ENCODE data around the gene HOXC10.

The HOXC10 gene

DNA sequence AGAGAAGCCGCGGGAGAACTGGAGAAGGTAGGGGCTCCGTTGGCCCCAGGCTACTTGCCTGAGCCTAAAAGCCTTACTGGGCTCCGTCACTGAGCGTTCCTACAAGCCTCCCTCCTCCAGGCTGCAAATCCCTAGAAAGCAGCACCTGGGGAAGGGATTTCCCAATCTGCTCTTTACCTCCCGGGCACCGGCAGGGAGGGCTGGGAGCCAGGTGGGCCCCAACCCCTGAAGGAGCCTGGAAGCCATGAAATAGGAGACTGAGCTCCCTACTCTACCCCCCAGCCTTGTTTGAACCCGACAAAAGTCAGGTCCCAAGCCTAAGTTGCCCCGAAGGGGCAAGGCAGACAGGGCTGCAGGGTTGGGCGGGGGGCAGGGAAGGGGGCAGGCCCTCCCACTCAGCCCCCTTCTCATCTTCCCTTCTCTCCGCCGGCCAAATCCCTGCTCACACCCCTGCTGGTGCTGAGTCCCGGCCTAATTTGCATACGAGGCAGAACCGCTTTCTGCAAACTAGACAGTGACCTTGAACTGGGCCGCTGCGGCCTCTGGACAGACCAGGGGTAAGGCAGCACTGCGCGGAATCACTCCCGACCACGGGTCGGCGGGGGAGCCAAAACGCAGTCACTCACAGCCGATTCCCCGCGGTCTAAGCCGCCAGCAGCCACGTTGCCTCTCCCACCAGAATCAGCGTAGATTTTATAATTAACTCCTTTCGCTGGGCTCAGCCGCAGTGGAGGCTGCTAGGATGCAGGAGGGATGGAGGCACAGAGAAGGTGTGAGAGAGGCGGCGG lies 34.0 kb upstream of the HOXC10 start:
- DNase-seq (ENCODE audit: low spot score) = no peak

DNA sequence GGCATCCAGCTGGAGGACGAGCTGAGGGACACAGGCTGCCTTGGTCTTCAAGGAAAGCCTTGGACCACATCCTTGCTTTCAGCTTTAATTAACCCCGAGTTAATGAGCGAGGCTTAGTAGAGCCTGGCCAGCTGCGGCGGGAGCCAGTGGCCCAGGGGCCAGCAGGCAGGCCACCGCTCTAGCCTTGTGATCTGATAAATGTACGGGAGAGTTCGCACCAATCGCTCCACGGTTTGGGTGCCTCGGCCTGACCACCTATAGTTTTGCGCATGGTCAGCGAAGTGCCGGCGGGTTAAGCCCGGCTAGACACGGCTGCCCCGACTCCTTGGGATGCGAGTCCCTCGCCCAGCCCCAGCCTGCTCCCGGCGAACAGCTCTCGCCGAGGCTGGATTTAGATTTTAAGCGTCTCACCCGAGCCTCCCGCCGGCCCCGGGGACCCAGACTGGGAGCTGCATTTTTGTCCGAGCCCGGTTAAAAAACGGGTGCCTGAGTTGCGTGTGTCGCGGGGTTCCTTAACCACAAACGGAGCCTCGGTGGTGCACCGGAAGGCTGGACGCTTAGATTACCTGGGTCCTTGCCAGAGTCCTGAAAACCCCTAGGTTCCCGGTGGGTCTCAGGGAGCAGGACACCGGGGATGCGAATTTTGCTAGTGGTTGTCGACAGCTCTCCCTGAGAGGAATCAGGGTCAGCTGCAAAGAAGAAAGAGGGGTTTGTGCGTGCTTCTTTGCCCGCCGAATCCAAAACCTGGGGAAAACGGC lies 33.2 kb upstream of the HOXC10 start:
- no peak for DNase-seq (ENCODE audit: low spot score)

DNA sequence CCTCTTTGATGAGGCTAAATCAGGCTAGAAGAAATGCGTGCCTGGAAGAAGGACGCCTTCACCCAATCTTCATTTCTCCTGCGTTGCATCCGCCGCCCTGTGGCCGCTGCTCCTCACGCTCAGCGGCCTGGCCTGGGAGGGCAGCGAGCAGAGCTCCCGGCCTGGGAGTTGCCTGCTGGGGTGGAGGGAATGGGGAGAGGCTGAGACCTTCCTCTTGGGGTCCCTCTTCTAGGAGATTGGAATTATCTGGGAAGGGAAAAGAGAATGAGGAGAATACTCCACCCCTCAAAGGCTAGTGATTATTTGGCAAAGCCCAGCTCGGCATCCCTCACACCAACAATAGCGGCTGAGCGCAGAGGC lies 32.6 kb upstream of the HOXC10 start:
- no peak for DNase-seq (ENCODE audit: low spot score)

DNA sequence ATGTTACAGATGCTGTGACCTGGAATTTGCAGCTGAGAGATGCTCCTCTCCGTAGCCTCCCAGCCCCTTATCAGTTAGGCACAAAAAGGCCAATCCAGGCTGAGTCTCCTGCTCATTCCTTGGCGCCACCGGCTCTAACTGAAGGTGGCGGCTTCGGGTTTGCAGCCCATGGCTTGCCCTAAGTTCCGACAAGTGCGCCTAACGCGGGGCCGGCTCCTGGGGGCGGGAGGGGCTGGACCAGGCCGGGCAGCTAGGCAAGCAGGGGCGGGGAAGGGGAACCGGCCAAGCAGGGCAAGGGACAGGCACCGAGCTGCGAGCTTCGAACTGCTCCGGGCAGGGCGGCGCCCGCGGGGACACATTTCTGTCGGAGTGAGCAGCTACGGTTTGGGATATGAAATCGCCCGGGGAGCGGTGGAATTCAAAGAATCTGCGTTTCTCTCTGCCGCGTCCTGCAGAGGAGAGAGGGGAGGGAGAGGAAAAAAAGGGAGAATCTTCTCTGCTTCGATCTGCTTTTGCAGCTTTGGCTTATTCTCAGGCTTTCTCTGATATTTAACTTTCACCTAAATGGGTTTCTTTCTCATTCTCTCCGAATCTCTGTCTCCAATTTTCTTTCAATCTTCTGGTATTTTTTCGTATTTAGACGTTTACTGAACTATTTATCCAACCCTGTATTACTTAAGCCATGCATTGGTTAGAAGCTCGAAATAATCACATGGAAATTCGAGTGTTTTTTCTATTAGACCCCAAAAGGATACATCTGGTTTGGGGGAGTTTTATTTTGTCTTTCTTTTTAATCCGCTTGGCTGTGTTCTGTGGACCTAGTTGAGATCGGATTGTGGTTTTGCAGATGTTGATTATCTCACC lies 31.8 kb upstream of the HOXC10 start:
- DNase-seq (ENCODE audit: low spot score) = no peak

DNA sequence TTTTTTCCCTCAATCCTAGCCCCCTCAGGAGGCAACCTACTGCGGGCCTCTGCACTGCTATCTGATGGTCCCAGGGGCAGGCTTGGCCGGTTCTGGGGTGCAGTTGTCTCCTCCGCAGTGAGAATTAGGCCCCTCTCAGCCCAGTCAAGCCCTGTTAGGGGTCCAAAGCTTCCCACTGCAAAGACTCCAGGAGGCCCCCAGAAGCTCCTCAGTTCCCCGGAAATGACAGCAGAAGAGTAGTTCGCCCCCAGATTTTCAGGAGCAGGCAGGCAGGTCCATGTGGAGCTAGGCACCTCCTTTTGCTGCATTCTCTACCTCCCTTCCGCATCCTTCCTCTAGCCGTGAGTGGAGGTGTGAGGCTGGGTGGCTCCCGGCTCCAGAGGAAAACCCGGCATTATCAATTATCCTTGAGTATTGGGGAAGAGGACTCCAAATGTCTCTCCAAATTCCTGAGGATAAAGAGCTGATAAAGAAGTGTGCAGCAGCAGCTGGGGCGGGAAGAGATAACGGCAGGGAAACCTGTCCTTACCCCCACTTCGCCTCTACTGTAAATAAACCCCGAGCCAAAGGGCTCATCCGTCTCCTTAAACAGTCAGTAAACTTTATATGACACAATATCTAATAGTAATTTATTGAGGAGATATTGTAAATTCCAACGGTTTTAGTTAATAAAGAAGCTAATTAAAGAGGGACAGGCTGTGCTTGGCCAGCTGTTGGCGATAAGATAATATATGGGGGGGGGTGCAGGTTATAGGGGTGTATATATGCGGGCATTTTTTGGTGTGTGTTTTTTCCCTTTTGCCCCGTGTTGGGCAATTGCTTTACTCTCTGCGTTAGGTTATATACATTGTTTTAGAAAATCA lies 30.9 kb upstream of the HOXC10 start:
- DNase-seq (ENCODE audit: low spot score) = no peak

DNA sequence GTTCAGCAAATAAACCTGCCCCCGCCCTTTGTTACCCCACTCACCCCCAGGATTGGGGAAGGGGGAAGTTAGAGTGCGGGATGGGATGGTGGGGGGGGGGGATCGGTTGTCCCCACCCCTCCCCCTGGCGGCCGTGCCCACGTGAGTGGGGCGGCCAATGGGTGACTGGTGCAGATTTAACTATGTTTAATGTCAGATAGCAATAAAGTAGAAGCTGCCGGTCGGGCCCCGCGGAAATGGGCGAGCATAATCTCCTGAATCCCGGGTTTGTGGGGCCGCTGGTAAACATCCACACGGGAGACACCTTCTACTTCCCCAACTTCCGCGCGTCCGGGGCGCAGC lies 30.3 kb upstream of the HOXC10 start, which contains the start of gene HOXC12:
Gene HOXC12, plus strand, starts transcription at position 210 of the 342 bp plus-strand sequence. Its CDS starts 27 bp downstream, at position 237.
- DNase-seq (ENCODE audit: low spot score) = no peak

DNA sequence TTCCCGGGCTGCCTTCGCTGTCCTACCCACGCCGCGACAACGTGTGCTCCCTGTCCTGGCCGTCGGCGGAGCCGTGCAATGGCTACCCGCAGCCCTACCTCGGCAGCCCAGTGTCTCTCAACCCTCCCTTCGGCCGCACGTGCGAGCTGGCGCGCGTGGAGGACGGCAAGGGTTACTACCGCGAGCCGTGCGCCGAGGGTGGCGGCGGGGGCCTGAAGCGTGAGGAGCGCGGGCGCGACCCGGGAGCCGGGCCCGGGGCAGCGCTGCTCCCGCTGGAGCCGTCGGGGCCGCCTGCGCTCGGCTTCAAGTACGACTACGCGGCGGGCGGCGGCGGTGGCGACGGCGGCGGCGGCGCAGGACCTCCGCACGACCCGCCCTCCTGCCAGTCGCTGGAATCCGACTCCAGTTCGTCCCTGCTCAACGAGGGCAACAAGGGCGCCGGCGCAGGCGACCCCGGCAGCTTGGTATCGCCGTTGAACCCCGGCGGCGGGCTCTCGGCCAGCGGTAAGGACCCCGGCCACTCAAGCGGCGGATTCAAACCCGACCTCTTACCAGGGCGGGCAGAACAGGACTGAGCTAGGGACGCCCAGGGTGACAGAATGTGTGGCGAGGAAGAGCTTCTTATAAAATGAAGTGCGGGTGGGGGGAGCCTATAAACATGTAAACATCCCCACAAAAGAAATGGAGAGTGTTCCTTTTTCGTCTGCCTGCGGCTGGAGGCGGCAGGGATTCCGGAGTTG lies 29.7 kb upstream of the HOXC10 start:
- no peak for DNase-seq (ENCODE audit: low spot score)

DNA sequence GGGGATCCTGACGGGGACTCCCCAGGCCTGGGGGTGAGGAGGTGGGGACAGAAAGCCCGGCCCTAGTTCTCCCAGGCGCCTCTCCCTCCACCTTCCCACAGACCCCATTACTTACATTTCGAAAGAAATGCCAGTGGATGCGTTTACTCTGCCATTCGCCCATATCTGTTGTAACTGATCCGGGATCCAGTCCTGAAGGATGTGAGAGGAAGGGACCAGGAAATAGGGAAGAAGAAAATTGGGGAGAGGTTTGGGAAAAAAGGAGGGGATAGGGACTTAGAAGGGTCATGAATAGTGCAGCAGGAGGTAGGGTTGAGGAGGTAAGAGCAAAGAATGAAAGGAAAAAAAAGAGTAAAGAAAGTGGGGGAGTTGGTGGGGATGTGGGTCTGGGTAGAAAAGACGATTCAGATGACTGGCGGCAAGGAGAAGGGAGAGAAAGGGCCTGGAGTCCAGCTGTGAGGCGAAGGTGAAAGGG lies 29.1 kb upstream of the HOXC10 start:
- no peak for DNase-seq (ENCODE audit: low spot score)

DNA sequence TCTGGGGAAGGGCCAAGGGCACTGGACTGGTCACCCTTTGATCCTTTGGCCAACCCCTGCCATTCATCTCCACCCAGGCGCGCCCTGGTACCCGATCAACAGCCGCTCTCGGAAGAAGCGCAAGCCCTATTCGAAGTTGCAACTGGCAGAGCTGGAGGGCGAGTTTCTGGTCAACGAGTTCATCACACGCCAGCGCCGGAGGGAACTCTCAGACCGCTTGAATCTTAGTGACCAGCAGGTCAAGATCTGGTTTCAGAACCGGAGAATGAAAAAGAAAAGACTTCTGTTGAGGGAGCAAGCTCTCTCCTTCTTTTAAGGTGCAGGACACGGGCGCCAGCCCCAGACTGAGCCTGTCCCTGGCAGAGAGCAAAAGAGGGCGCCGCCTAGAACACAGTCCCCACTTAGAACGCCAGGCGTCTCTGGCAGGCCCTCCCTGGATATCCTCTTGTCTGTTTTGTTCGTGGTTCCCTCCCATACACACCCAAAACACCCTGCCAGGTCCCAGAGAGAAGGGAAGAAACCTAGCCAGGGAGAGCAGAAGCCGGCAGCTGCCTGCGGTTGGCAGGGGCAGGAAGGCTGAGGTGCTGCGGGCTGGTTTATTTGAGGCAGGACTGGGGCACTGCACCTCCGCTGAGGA lies 28.6 kb upstream of the HOXC10 start:
- DNase-seq (ENCODE audit: low spot score) = no peak

DNA sequence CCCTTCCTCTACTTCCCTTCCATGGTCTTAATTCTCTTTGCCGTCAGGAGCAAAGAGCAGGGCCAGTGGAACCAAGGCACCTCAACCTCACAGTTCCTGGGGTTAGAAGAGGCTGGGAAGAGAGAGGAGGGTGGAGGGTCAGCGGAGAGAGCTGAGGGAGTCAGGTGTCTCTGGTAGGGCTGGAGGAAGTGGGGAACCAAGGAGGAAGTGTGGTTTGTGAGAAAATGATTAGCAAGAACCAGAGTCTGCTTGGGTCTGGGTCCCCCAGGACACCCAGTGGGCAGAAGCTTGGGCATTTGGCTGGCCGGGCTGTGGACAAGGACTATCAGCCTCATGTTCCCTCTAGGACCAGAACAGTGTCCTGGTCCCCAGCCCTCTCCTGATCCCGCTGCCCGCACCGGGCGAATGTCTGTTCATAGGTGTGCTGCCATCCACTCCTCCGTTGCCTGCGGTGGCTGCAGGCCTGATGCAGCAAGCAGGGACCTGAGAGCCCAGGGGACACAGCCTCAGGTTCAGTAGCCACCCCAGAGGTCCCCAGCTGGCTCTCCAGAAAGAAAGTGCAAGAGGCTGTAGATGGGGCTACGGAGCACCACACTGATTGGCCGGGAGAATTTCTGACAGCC lies 27.9 kb upstream of the HOXC10 start:
- DNase-seq (ENCODE audit: low spot score) = no peak

DNA sequence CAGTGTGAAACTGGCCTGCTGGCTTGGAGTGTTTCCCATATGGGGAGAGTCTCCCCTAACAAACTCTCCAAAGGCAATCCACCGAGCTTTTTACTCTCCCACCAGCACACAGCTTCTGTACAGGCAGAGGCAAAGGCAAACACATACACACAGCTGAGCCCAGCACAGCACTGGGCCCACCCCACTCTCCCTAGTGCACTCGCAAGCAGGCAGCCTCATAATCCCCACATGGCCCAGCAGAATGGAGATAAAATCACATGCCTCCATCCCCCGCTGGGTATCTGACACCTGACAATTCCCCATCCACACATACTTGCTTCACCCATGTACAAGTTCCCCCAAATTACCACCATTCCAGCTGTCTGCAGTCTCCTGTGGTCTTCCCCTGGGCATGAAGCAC lies 26.8 kb upstream of the HOXC10 start:
- DNase-seq (ENCODE audit: low spot score) = no peak

DNA sequence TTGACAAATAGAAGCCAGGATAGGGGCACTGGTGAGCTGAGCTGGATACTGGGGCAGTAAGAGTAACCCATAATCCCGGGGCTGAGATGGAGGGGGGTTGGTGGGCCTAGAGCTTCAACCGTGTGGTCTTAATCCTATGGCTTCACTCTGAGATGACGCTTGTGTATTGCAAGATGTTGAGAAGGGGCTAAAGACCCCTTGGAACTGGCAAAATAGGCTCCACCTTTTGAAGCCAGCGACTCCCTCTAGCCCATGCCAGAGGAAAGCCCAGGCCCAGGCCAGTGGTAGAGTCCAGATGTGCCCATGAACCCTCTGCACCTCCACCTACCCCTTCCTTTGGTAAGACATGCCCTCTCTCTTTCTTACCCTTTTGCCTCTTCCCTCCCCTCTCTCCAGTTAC lies 25.6 kb upstream of the HOXC10 start:
- DNase-seq (ENCODE audit: low spot score) = no peak

DNA sequence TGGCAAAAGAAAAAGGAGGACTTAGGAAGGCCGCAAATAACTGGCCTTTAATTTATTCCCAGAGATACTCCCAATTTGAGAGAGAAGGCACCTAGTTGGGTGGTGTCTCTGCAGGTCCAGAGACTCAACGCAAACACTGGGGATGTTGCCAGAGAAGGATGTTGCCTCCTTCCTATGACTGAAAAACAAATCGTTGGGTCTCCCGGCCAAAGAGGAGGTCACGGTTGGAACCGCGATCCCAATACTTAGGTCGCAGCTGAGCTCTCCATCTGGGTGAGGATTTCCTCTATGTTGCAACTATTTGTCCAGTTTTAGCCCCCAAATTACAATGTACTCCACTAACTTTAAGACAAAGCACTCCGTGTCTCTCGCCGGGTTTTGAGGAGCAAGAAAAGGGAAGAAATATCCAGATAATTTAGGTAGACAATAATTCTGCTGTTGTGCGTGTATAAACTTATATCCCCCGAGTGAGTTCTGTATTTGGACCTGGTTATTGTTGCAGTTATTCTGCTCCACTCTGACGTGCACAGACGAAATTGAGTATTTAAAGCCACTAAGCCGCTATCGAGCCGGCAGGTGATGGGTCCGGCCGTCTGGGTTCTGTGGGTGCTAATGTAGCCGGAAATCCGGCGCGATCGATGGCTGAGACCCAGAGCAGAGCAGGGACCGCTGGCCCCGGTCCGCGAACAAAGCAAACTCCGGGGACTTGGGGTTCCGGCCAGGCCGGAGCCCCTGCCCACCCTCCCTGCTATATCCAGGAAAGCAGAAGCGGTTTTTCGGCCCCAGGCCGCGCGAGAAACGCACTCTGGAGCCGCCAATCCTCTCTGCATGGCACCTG lies 24.5 kb upstream of the HOXC10 start:
- DNase-seq (ENCODE audit: low spot score) = no peak

DNA sequence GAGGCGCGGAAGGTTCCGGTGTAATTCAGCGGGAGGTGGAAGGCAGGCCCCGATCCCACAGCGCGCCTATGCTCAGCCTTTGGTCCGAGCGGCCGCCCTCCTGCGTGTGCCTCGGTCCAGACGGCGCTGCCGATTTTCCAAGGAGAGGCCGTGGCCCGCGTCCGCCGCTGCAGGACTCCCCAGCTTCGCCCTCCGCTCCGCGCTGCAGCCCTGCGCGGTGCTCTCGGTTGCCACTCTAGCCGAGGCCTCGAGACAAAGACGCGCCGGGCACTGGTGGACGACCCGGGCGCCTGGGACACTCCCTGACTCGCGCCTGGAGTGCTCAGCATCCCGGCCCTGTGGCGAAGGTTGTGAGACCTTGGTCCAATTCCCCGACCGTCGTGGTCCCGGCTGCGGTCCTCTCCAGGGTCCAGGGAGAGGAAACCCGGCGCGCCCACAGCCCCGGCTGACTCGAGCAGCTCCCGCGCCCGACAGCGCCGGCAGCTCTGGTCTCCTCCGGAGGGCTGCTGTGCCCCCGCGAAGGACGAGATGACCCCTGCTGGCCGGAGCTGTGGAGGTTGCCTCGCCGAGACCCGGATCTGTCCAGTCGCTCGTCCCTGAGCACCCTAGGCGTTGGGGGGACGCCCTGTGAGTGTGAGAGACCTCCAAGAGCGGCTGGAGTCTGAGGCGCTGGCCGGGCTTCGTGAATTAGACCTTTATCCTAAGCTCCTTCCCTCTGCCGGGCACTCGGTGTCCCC lies 23.8 kb upstream of the HOXC10 start:
- no peak for DNase-seq (ENCODE audit: low spot score)

DNA sequence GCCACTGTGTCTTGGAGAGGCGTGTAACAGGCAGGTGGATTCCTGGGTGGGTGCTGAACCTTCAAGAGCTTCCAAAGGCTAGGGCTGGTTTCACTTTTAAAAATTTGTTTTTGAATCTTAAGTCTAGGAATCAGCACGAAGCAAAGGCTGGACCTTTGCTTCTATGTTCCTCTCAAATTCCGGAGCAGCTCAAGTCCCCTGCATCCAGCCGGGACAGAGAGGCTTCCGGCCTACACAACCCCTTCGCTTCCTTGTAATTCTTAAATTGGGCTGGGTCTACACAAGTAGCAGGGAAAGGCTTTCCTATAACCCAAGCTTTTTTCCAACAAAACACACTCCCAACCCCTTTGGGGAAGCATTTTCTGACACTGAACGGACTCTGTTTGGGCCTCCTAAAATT lies 21.9 kb upstream of the HOXC10 start:
- DNase-seq (ENCODE audit: low spot score) = no peak

DNA sequence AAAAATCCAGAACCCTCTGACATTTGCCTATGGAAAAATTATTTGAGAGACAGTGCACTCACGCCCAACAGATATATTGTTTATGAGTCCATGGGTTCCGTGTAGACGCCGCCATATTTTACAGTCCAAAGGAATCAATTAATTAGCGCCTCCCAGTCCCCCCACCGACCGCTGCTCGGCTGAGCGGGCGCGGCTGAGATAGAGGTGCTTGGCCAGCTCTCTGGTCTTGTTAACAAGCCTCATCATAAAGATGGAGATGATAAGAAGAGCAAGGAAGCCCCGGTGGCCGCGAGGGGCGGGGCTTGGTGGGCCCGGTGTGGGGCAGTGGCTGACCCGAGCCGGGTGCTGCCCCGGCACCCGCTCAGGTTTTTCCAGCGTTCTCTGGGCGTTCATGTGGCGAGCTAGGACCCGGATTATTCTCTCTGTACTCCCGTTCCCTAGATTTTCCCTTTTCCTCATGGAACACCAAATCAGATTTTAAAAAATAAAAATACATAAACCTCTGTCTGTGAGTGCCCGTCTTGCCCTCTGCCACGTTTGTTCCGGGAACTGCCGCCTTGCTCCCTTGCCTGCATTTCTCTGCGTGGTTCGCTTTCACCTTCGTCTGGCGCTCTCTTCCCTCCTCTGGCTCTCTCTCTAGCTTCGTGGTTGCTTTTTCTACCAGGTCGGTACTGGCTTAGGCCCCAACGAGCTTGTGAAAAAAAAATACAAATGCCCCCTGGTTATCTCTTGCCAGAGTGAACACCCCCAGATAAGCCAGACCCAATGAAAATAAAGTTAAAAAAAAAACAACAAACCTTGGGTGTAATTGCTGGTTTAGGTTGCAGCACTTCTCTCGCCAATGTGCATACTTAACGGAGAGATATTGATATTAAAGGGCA lies 21.3 kb upstream of the HOXC10 start:
- DNase-seq (ENCODE audit: low spot score) = no peak

DNA sequence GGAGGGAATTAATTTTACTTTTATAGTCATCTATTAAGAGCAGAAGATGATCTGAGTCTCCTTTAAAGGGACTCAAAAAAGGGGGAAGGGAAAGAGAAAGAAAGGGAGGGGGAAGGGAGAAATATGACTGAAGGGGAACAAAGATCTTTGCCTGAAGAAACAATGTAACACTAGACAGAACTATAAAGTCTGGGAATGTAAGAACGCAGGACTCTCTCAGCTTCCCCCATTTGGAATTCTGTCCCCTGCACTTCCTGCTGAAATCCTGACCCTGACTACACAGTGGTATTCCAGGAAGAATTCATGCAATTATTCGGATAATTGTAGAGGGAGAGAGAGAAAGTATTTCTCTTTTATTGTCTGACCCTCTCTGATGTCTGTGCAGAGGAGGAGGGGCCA lies 20.6 kb upstream of the HOXC10 start:
- no peak for DNase-seq (ENCODE audit: low spot score)

Measured in CD4-positive, alpha-beta T cell treated with Interleukin-15 for 4 hours (primary cell).